Measurements from ENCODE around the gene PKHD1.
"Not testable (repeated sequence)": the region's sequence is repeated elsewhere in the genome, so short reads cannot be mapped to it uniquely, and the experiment has no call there.

PKHD1 gene

DNA sequence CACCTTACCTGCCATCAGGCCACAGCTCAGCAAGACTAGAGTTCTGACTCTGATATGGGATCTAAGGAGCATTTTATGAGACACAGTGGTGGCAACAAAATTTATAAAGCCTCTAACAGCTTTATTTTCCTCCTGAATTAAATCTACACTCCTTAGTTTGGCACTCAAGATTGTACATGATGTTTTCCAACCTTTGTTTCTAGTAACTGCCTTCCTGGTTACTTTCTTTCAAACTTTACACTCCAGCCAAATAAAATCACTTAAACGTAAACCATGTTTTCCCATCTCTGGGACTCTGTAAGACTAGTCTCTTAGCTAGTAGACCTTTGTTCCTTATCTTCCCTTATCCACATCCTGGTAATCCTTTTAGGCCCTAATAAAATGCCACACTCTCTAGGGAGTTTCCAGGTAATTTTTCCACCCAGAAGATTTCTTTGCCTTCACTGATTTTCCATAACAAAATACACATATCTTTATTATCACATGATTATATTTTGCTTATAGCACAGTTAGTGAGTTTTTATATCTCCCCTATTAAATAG is 92.1 kb downstream of the PKHD1 start:
- TF ChIP-seq, protein P1, sequence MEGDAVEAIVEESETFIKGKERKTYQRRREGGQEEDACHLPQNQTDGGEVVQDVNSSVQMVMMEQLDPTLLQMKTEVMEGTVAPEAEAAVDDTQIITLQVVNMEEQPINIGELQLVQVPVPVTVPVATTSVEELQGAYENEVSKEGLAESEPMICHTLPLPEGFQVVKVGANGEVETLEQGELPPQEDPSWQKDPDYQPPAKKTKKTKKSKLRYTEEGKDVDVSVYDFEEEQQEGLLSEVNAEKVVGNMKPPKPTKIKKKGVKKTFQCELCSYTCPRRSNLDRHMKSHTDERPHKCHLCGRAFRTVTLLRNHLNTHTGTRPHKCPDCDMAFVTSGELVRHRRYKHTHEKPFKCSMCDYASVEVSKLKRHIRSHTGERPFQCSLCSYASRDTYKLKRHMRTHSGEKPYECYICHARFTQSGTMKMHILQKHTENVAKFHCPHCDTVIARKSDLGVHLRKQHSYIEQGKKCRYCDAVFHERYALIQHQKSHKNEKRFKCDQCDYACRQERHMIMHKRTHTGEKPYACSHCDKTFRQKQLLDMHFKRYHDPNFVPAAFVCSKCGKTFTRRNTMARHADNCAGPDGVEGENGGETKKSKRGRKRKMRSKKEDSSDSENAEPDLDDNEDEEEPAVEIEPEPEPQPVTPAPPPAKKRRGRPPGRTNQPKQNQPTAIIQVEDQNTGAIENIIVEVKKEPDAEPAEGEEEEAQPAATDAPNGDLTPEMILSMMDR (IDR thresholded peaks at IDR 0.05; ENCODE audit: low read depth, low read length) = no peak
- no peak for DNase-seq (ENCODE audit: extremely low read depth, low read depth)

DNA sequence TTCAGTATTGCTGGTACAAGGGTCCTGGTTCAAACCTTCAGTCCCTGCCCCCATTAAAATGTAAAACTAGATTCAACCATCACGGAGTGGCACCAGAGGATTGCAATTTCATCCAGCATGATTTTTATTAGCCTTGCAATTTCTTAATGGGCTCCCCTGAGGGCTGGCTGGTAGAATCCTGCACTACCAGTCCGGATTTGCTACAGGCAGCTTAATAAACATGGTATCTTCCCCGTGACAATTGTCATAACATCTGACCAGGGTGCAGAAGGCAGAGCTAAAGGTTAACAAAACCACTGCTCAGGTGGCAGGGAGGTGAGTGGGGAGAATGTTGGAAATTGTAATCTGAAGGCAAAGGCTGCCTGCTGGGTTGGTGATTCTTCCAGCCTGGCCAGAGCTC is 94.5 kb downstream of the PKHD1 start:
- DNase-seq (ENCODE audit: extremely low read depth, low read depth) = no peak
- TF ChIP-seq, protein P1 (IDR thresholded peaks at IDR 0.05; ENCODE audit: low read depth, low read length) = no peak

DNA sequence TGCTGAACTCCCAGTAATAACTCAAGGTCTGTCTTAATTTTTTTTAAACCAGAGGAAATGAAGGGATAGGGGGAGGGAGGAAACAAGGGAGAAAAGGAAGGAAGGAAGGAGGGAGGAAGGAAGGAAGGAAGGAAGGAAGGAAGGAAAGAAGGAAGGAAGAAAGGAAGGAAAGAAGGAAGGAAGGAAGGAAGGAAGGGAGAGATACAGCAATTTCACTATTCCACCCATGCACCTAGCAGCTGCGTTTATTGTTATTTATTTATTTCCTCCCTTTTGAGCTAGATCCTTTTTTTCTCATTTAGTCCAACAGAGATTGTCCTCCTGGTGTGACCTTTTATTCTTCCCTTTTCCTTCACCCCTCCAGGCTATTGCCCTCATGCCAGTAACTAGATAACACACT is 97.6 kb downstream of the PKHD1 start:
- TF ChIP-seq, protein P1 (IDR thresholded peaks at IDR 0.05; ENCODE audit: low read depth, low read length) = no peak
- no peak for DNase-seq (ENCODE audit: extremely low read depth, low read depth)

DNA sequence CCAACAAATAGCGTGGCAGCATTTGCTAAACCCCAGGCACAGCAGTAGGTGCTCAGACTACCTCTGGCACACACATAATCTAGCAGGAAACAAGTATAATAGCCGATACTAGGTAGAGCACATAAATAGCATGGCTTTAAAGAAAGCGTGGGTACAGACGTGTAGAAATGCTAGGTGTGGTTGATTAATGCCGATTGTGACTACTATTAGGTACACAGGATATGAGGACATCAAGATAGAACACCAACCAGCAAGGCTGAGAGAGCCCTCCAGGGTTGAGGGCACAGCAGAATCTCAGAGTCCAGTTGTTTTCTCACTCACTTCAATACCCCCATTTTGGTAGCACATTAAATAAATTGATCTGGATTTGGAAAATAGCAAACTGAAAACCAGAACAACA is 100.5 kb downstream of the PKHD1 start:
- TF ChIP-seq, protein P1 (IDR thresholded peaks at IDR 0.05; ENCODE audit: low read depth, low read length) = no peak
- no peak for DNase-seq (ENCODE audit: extremely low read depth, low read depth)

DNA sequence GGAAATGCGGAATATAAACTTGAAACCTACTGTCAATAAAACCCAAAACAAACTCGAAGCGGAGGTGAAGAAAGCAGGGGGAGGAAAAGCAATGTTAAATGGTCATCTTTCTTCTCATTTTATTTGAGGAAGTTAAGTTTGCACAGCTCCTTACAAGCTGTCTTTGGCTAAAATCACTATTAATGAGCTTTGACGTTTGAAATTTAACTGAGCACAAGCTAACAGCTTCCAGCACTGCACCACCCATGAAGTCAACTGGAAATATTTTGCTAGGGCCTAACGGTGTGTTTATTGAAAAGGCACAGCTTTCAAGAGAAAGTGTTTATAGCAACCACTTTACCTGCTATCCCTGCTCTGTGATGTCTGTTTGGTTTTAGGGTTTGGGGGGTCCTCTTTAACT is 103.8 kb downstream of the PKHD1 start:
- TF ChIP-seq, protein P1 (IDR thresholded peaks at IDR 0.05; ENCODE audit: low read depth, low read length) = no peak
- no peak for DNase-seq (ENCODE audit: extremely low read depth, low read depth)

DNA sequence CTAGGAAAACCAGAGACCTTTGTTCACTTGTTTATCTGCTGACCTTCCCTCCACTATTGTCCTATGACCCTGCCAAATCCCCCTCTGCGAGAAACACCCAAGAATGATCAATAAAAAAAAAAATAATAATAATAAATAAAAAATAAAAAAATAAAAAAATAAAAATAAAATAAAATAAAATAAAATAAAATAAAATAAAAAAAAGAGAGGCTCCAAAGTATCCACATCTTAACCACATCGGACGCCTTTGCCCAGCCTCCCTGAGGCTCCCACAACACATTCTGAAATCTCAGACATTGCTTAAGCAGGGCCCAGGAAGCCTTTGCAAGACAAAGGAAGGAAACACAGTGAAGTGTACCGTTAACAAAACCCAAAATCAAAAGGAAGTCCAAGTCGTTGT is 104.7 kb downstream of the PKHD1 start:
- not testable (repeated sequence) for DNase-seq (ENCODE audit: extremely low read depth, low read depth)

DNA sequence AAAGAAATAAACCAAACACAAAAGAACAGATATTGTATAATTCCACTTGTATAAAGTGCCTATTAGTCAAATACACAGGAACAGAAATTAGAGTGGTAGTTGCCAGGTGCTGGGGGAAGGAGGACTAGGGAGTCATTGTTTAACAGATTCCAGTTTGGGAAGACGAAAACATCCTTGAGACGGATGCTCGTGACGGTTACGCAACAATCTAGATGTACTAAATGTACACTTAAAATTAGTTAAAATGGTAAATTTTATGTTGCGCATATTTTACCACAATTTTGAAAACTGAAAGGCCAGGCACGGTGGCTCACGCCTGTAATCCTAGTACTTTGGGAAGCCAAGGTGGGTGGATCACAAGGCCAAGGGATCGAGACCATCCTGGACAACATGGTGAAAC is 111.0 kb downstream of the PKHD1 start:
- TF ChIP-seq, protein P1 (IDR thresholded peaks at IDR 0.05; ENCODE audit: low read depth, low read length) = no peak
- DNase-seq (ENCODE audit: extremely low read depth, low read depth) = no peak

DNA sequence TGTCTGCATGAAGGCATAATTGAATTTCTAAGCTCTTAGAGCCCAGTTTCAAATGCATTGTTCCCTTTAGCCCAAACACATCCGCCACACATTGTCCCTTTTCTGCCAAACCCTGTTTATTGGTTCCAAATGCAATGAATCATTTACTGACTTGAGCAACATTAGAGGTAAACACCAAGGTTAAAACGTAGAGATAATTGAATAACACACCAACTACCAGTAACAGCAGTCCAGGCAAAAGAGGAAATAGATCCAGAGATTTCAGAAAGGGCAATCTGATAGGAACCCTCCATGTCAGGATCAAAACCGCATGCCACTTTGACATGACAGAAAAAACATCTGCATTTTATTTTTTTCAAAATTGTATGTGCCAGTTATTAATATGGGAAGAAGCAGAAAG is 114.8 kb downstream of the PKHD1 start:
- DNase-seq (ENCODE audit: extremely low read depth, low read depth) = no peak
- TF ChIP-seq, protein P1 (IDR thresholded peaks at IDR 0.05; ENCODE audit: low read depth, low read length) = no peak

All from AG09319 (cell line).